DOHH2 (cell line): Measurements from ENCODE around the gene PHF13.

Source experiments
- H3F3A ChIP-seq: fragments of 200-600 bp; sonication (generic), shearing (Covaris generic); 2 replicates; pipeline ENCODE4 v1.6.0; 2016; ENCODE audit warnings: antibody characterized with exemption, mild to moderate bottlenecking; ENCODE audit not compliant: control insufficient read depth, insufficient read depth
- H3K27ac ChIP-seq: fragments of 200-600 bp; sonication (generic); 2 replicates; pipeline ENCODE4 v1.5.1; 2014; ENCODE audit warnings: low read depth, mild to moderate bottlenecking, low read length, moderate library complexity
- H3K27me3 ChIP-seq: fragments of 200-600 bp; sonication (generic); 2 replicates; pipeline ENCODE4 v1.6.1; 2014; ENCODE audit warnings: mild to moderate bottlenecking, low read length, mixed read lengths; ENCODE audit not compliant: control insufficient read depth
- H3K36me3 ChIP-seq: fragments of 200-600 bp; sonication (generic); 2 replicates; pipeline ENCODE4 v1.6.1; 2014; ENCODE audit warnings: mild to moderate bottlenecking, low read length, moderate library complexity, mixed read lengths; ENCODE audit not compliant: control insufficient read depth
- H3K4me1 ChIP-seq: fragments of 200-600 bp; sonication (generic); 2 replicates; pipeline ENCODE4 v1.6.1; 2014; ENCODE audit warnings: mild to moderate bottlenecking, low read length, mixed read lengths; ENCODE audit not compliant: control insufficient read depth
- H3K4me2 ChIP-seq: fragments of 200-600 bp; sonication (generic); 2 replicates; pipeline ENCODE4 v1.6.0; 2014; ENCODE audit warnings: mild to moderate bottlenecking, low read length, moderate library complexity
- H3K4me3 ChIP-seq: fragments of 200-600 bp; sonication (generic); 2 replicates; pipeline ENCODE4 v1.5.1; 2014; ENCODE audit warnings: mild to moderate bottlenecking, low read length, mixed read lengths
- H3K79me2 ChIP-seq: fragments of 200-600 bp; sonication (generic); 2 replicates; pipeline ENCODE4 v1.6.1; 2014; ENCODE audit warnings: mild to moderate bottlenecking, low read length, mixed read lengths; ENCODE audit not compliant: control insufficient read depth
- H3K9me2 ChIP-seq: fragments of 200-600 bp; sonication (generic); replicated peaks from 2 replicates; pipeline ENCODE4 v1.6.1; 2014; ENCODE audit warnings: mild to moderate bottlenecking, low read length, mixed read lengths; ENCODE audit not compliant: control insufficient read depth
- H3K9me3 ChIP-seq: fragments of 200-600 bp; sonication (generic); 2 replicates; pipeline ENCODE4 v1.6.1; 2014; ENCODE audit warnings: antibody characterized with exemption, low read length, mixed read lengths; ENCODE audit not compliant: control insufficient read depth, insufficient read depth
- H4K20me1 ChIP-seq: fragments of 200-600 bp; sonication (generic); 2 replicates; pipeline ENCODE4 v1.6.0; 2014; ENCODE audit warnings: low read depth, mild to moderate bottlenecking, antibody characterized with exemption, low read length, moderate library complexity; ENCODE audit not compliant: control insufficient read depth, insufficient read depth
- CTCF ChIP-seq: fragments of 200-600 bp; sonication (generic); IDR thresholded peaks from one replicate; pipeline ENCODE4 v1.5.1; 2014; ENCODE audit warnings: antibody characterized with exemption, mild to moderate bottlenecking, low read depth, low read length; ENCODE audit not compliant: poor library complexity, severe bottlenecking
- EZH2phosphoT487 ChIP-seq: fragments of 200-600 bp; sonication (generic); IDR thresholded peaks from 2 replicates; pipeline ENCODE4 v1.6.1; 2017; ENCODE audit warnings: borderline replicate concordance, mild to moderate bottlenecking, antibody characterized with exemption, low read length, moderate library complexity, mixed read lengths

PHF13 gene

GRCh38 chr1:6631058-6631457, 17.5 kb downstream of the PHF13 start:
- H3K4me1 ChIP-seq = peaks cover 23% of the 10 kb centered on the region
- no peak for TF ChIP-seq EZH2phosphoT487
- peaks cover 12% of the 10 kb centered on the region for H3F3A ChIP-seq
- H4K20me1 ChIP-seq = peaks cover 9% of the 10 kb centered on the region
- H3K4me2 ChIP-seq = no peak overlapping the region
- peaks cover 70% of the 10 kb centered on the region for H3K36me3 ChIP-seq
- H3K9me3 ChIP-seq = no peaks in the 10 kb centered on the region
- peaks cover 26% of the 10 kb centered on the region for H3K79me2 ChIP-seq
- no peak overlapping the region for H3K27ac ChIP-seq
- no peak overlapping the region for H3K4me3 ChIP-seq
- H3K9me2 ChIP-seq = no peaks in the 10 kb centered on the region
- H3K27me3 ChIP-seq = no peaks in the 10 kb centered on the region

- Histone ChIP-seq H4K20me1 (peaks cover 3% of the 10 kb centered on the region; the same call in 1 of the 2 replicates), H3K36me3 (peaks cover 79% of the 10 kb centered on the region), H3K4me2 (no peak overlapping the region), H3K27me3 (no peaks in the 10 kb centered on the region), H3K79me2 (peaks cover 8% of the 10 kb centered on the region), H3K4me3 (no peak overlapping the region), H3K9me3 (no peaks in the 10 kb centered on the region), H3F3A (peaks cover 2% of the 10 kb centered on the region; the same call in 1 of the 2 replicates), H3K4me1 (peaks cover 5% of the 10 kb centered on the region), H3K9me2 (no peaks in the 10 kb centered on the region), H3K27ac (no peak overlapping the region)
- no peak for TF ChIP-seq EZH2phosphoT487
- no peak for TF ChIP-seq CTCF
These were observed 19.3 kb downstream of the PHF13 start for GRCh38 chr1:6632588-6633514.

- H3K36me3 ChIP-seq = peaks cover 74% of the 10 kb centered on the region
- peaks cover 2% of the 10 kb centered on the region; the same call in 1 of the 2 replicates for H3F3A ChIP-seq
- no peak overlapping the region for H3K4me2 ChIP-seq
- TF ChIP-seq EZH2phosphoT487 = no peak
- TF ChIP-seq CTCF = peak; percentile 68
- H3K9me3 ChIP-seq = no peaks in the 10 kb centered on the region
- no peaks in the 10 kb centered on the region for H3K27me3 ChIP-seq
- no peaks in the 10 kb centered on the region for H3K9me2 ChIP-seq
- H4K20me1 ChIP-seq = no peaks in the 10 kb centered on the region; the same call in 1 of the 2 replicates
- H3K4me1 ChIP-seq = no peaks in the 10 kb centered on the region
- no peak overlapping the region for H3K27ac ChIP-seq
- H3K79me2 ChIP-seq = no peaks in the 10 kb centered on the region
- H3K4me3 ChIP-seq = no peak overlapping the region
These were observed 21.0 kb downstream of the PHF13 start for GRCh38 chr1:6634371-6635052.
